H1 (cell line): ENCODE measurements around the gene CD44. TPM values are rescaled to one million over a fixed set of nuclear protein-coding genes. Genes with fewer than 3 reads are reported as not detected.

Source experiments
- CTCF ChIA-PET: fragments of 300-600 bp; sonication (Branson Sonifier 250); formaldehyde crosslinking; loops from one replicate; lab custom pipeline; 2021; ENCODE audit not compliant: partially characterized antibody; lab: Charles Lee
- POLR2A ChIA-PET: fragments of 300-600 bp; sonication (Branson Sonifier 250); formaldehyde crosslinking; loops from one replicate; lab custom pipeline; 2021; ENCODE audit warnings: inconsistent platforms; ENCODE audit not compliant: partially characterized antibody; lab: Charles Lee
- DNase-seq, 2 experiments: peaks; one replicate each; pipeline versions ENCODE4 v3.0.0 to v3.0.0-alpha.2; 2010 to 2022; ENCODE audit warnings: low spot score in 2 of 2, low read depth in 1 of 2, mixed read lengths in 1 of 2
- FAIRE-seq: peaks from 2 replicates; lab custom pipeline; 2011; peaks lifted over from hg19 to GRCh38; lab: Jason Lieb, UNC
- H2AFZ ChIP-seq: 2 replicates; pipeline ENCODE4 v1.8.1; 2012; ENCODE audit warnings: low read length, inconsistent platforms
- H2AK5ac ChIP-seq: 2 replicates; pipeline ENCODE4 v1.6.1; 2013; ENCODE audit warnings: low read depth, low read length
- H2BK120ac ChIP-seq: replicated peaks from 2 replicates; pipeline ENCODE3; 2013; ENCODE audit warnings: low read depth, low read length, inconsistent platforms
- H2BK12ac ChIP-seq: 2 replicates; pipeline ENCODE4 v1.6.1; 2013; ENCODE audit warnings: low read depth, low read length
- H2BK15ac ChIP-seq: 2 replicates; pipeline ENCODE4 v1.6.1; 2013; ENCODE audit warnings: low read length
- H2BK20ac ChIP-seq: 2 replicates; pipeline ENCODE4 v1.6.1; 2013; ENCODE audit warnings: low read length
- H2BK5ac ChIP-seq: 2 replicates; pipeline ENCODE4 v1.6.1; 2013; ENCODE audit warnings: low read depth, low read length
- H3K14ac ChIP-seq: 2 replicates; pipeline ENCODE4 v1.6.1; 2013; ENCODE audit warnings: inconsistent platforms; ENCODE audit not compliant: insufficient read length
- H3K18ac ChIP-seq: 2 replicates; pipeline ENCODE4 v1.6.1; 2013; ENCODE audit warnings: low read length; ENCODE audit errors: extremely low read depth
- H3K23ac ChIP-seq: 2 replicates; pipeline ENCODE4 v1.6.1; 2013; ENCODE audit warnings: inconsistent platforms; ENCODE audit not compliant: insufficient read length
- H3K23me2 ChIP-seq: 2 replicates; pipeline ENCODE4 v1.6.1; 2013; ENCODE audit warnings: low read depth, low read length
- H3K27ac ChIP-seq: 2 replicates; pipeline ENCODE4 v1.6.1; 2011; ENCODE audit warnings: low read depth, low read length, inconsistent platforms
- H3K27me3 ChIP-seq, 4 experiments: replicated peaks in 1 of 4; 1 replicate in 1 of 4; 2 replicates in 3 of 4; pipeline versions ENCODE4 v1.6.1 to v1.8.1; 2011 to 2013; ENCODE audit warnings: low read length in 3 of 4, mild to moderate bottlenecking in 3 of 4, inconsistent platforms in 2 of 4, mixed read lengths in 2 of 4, moderate library complexity in 1 of 4; ENCODE audit not compliant: control insufficient read depth in 3 of 4, insufficient read depth in 3 of 4; ENCODE audit errors: extremely low read depth in 1 of 4
- H3K36me3 ChIP-seq, 4 experiments: 2 replicates each; pipeline versions ENCODE4 v1.6.1 to v1.8.1; 2011 to 2013; ENCODE audit warnings: mild to moderate bottlenecking in 4 of 4, low read length in 3 of 4, moderate library complexity in 2 of 4, control low read depth in 1 of 4, inconsistent platforms in 1 of 4; ENCODE audit not compliant: insufficient read depth in 4 of 4, control insufficient read depth in 2 of 4
- H3K4ac ChIP-seq: replicated peaks from 2 replicates; pipeline ENCODE3; 2013; ENCODE audit warnings: low read length, low read depth, mixed read lengths, inconsistent platforms; ENCODE audit not compliant: insufficient read length
- H3K4me1 ChIP-seq, 4 experiments: replicated peaks in 1 of 4; 1 replicate in 1 of 4; 2 replicates in 3 of 4; pipeline versions ENCODE4 v1.6.1 to v1.8.1; 2011 to 2013; ENCODE audit warnings: low read length in 3 of 4, inconsistent platforms in 2 of 4, mixed read lengths in 1 of 4; ENCODE audit not compliant: insufficient read depth in 4 of 4, control insufficient read depth in 3 of 4
- H3K4me2 ChIP-seq, 2 experiments: 2 replicates each; pipeline versions ENCODE4 v1.6.1 to v1.8.1; 2011 to 2013; ENCODE audit warnings: low read depth in 2 of 2, low read length in 2 of 2, control low read depth in 1 of 2, inconsistent platforms in 1 of 2, mild to moderate bottlenecking in 1 of 2; ENCODE audit not compliant: insufficient read depth in 1 of 2
- H3K4me3 ChIP-seq, 4 experiments: fragments of 200-600, 300-600 bp in 1 of 4; sonication (generic), shearing (Covaris generic), sonication (Bioruptor Twin) in 1 of 4; 2 replicates each; pipeline versions ENCODE4 v1.5.1 to v1.8.1; 2011 to 2016; ENCODE audit warnings: low read length in 4 of 4, low read depth in 3 of 4, control low read depth in 2 of 4, inconsistent platforms in 2 of 4, mild to moderate bottlenecking in 2 of 4, mixed read lengths in 1 of 4, moderate library complexity in 1 of 4; ENCODE audit not compliant: insufficient read depth in 2 of 4; ENCODE audit errors: extremely low read depth in 1 of 4
- H3K56ac ChIP-seq: replicated peaks from 2 replicates; pipeline ENCODE3; 2013; ENCODE audit warnings: low read depth, mild to moderate bottlenecking, mixed read lengths, low read length, inconsistent platforms; ENCODE audit not compliant: insufficient read length
- H3K79me1 ChIP-seq: 2 replicates; pipeline ENCODE4 v1.6.1; 2013; ENCODE audit warnings: low read depth, low read length, control low read depth
- H3K79me2 ChIP-seq, 2 experiments: 2 replicates each; pipeline versions ENCODE4 v1.6.1 to v1.8.1; 2012 to 2013; ENCODE audit warnings: low read length in 2 of 2, mild to moderate bottlenecking in 2 of 2, inconsistent platforms in 1 of 2; ENCODE audit not compliant: insufficient read depth in 2 of 2, control insufficient read depth in 1 of 2
- H3K9ac ChIP-seq, 4 experiments: replicated peaks in 1 of 4; 1 replicate in 1 of 4; 2 replicates in 3 of 4; pipeline versions ENCODE4 v1.6.1 to v1.8.1; 2011 to 2013; ENCODE audit warnings: low read depth in 3 of 4, low read length in 3 of 4, control low read depth in 2 of 4, mild to moderate bottlenecking in 2 of 4, moderate library complexity in 2 of 4, inconsistent platforms in 1 of 4; ENCODE audit errors: extremely low read depth in 1 of 4
- H3K9me3 ChIP-seq, 2 experiments: 2 replicates each; pipeline versions ENCODE4 v1.6.1 to v1.8.1; 2012 to 2013; ENCODE audit warnings: mild to moderate bottlenecking in 2 of 2, moderate library complexity in 2 of 2, control low read depth in 1 of 2, inconsistent platforms in 1 of 2, low read depth in 1 of 2, low read length in 1 of 2, mixed read lengths in 1 of 2; ENCODE audit not compliant: insufficient read depth in 2 of 2
- H4K20me1 ChIP-seq, 2 experiments: replicated peaks in 1 of 2; 2 replicates each; pipeline versions ENCODE3 to v1.8.1; 2011 to 2013; ENCODE audit warnings: inconsistent platforms in 2 of 2, low read length in 2 of 2, mild to moderate bottlenecking in 1 of 2; ENCODE audit not compliant: insufficient read depth in 2 of 2, control insufficient read depth in 1 of 2
- H4K5ac ChIP-seq: 2 replicates; pipeline ENCODE4 v1.6.1; 2013; ENCODE audit warnings: low read length, low read depth, mixed read lengths, inconsistent platforms; ENCODE audit not compliant: insufficient read length
- H4K8ac ChIP-seq: 2 replicates; pipeline ENCODE4 v1.8.0; 2013; ENCODE audit warnings: mild to moderate bottlenecking, moderate library complexity, low read length, inconsistent platforms; ENCODE audit not compliant: insufficient read depth; ENCODE audit errors: extremely low read depth
- H4K91ac ChIP-seq: replicated peaks from 2 replicates; pipeline ENCODE3; 2013; ENCODE audit warnings: low read length, mixed read lengths, inconsistent platforms; ENCODE audit not compliant: insufficient read length
- BRCA1 ChIP-seq: IDR thresholded peaks from 2 replicates; pipeline ENCODE4 v1.6.1; 2012; ENCODE audit warnings: low read depth, low read length, improper control_type of control experiment
- HDAC2 ChIP-seq, 2 experiments: fragments of 300-600 bp in 1 of 2; sonication (generic) in 1 of 2; IDR thresholded peaks; 2 replicates each; pipeline ENCODE4 v1.6.1; 2011 to 2012; ENCODE audit warnings: low read depth in 2 of 2, low read length in 2 of 2, mild to moderate bottlenecking in 2 of 2, moderate library complexity in 2 of 2, borderline replicate concordance in 1 of 2, inconsistent platforms in 1 of 2
- JUN ChIP-seq: IDR thresholded peaks from 2 replicates; pipeline ENCODE4 v1.6.1; 2011; ENCODE audit warnings: low read depth, mild to moderate bottlenecking, improper control_type of control experiment, low read length
- PHF8 ChIP-seq: fragments of 200-600 bp; sonication (generic); conservative IDR thresholded peaks from 2 replicates; pipeline ENCODE4 v1.7.1; 2012; ENCODE audit warnings: low read depth, mild to moderate bottlenecking, inconsistent platforms, low read length, moderate library complexity
- SIN3A ChIP-seq, 2 experiments: IDR thresholded peaks in 1 of 2; conservative IDR thresholded peaks in 1 of 2; 2 replicates each; pipeline ENCODE4 v1.6.1; 2011 to 2012; ENCODE audit warnings: low read length in 2 of 2, improper control_type of control experiment in 1 of 2, low read depth in 1 of 2, mild to moderate bottlenecking in 1 of 2
- TBP ChIP-seq: IDR thresholded peaks from 2 replicates; pipeline ENCODE4 v1.6.1; 2011; ENCODE audit warnings: low read depth, low read length, improper control_type of control experiment
- WGBS, 2 experiments: shearing (Covaris generic) in 1 of 2; methylation state at CpG; one replicate each; pipeline versions ENCODE4 v1.1.6 to v1.1.7; 2013 to 2015; ENCODE audit warnings: low lambda C conversion rate in 2 of 2, mixed read lengths in 2 of 2, inconsistent platforms in 1 of 2, low coverage in 1 of 2, missing lambda C conversion rate in 1 of 2; ENCODE audit not compliant: insufficient replicate concordance in 2 of 2, insufficient coverage in 1 of 2, insufficient read length in 1 of 2; ENCODE audit errors: extremely low coverage in 1 of 2, missing lambda C conversion rate in 1 of 2; 5-methylcytosine and 5-hydroxymethylcytosine counted together
- polyA plus RNA-seq, 7 experiments: library from polyadenylated mRNA; depleted of rRNA in 3 of 7; stranded (reverse) in 5 of 7; unstranded in 2 of 7; fragments of >200 nt in 5 of 7; fragments of 200-250 nt in 2 of 7; gene quantifications; 1 replicate in 5 of 7; 2 replicates in 1 of 7; 4 replicates in 1 of 7; pipeline versions ENCODE4 v1.2.1 to v1.2.3, GENCODE V29; 2011 to 2013; ENCODE audit warnings: missing spikeins in 2 of 7, mixed read lengths in 2 of 7
- total RNA-seq: library from RNA; stranded (reverse); fragmentation: NEBNext Ultra II Directional; extraction: Animal tissue kit (Norgen Biotek cat#: 25700); gene quantifications from 2 replicates; pipeline ENCODE4 v1.2.1, GENCODE V29; 2021

The CD44 gene
- total and polyA plus RNA-seq, 2 of the 8 experiments (the other 6 are each of a cell fraction or from before 2014, with no cell fraction given), result 11.8 to 13.7 TPM

DNA sequence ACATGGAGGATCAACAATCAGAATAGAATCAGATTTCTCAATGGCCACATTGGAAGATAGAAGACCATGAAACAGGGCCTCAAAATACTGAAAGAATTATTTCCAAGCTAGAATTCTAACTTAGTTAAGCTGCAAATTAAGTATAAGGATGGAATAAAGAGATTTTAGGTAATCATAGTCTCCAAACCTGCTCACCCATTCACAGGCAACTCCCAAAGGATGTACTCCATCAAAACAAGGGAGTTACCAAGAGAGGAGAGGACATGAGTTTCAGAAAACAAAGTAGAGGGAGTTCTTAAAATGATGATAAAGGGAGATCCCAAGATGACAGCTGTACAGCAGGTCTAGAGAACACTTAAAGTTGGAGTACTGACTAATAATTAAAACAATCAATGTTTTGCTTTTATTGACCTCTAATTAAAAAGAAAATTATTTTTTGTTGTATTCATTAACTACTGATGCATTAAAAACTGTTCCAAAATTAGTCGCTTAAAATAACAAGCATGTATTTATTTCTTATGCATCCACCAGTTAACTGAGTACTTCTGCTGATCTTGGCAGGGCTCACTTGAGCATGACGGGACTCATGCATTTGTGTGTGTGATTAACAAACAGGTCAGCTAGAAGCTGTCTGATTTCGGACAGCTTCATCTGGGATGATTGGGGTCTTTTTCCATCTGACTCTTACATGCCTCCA lies 95.6 kb downstream of the CD44 start:
- no peak overlapping the region for H3K4ac ChIP-seq
- no peaks in the 10 kb centered on the region; a peak in 1 of 7 replicates for H3K27me3 ChIP-seq
- H2BK15ac ChIP-seq, result no peak overlapping the region
- H2BK12ac ChIP-seq, result no peak overlapping the region
- H3K9me3 ChIP-seq, result no peaks in the 10 kb centered on the region
- no peak for DNase-seq
- H3K4me3 ChIP-seq, result no peak overlapping the region
- ChIA-PET POLR2A (no interaction called here), CTCF (interaction anchor here (0.7 to 1.6 kb wide), 3 partner anchors 11 kb away, joined by 3 read pairs; no protein-coding TSS in a partner anchor)
- no peak overlapping the region for H3K4me2 ChIP-seq
- H3K23me2 ChIP-seq, result no peaks in the 10 kb centered on the region
- no peaks in the 10 kb centered on the region for H3K36me3 ChIP-seq
- no peak overlapping the region for H2BK20ac ChIP-seq
- H3K14ac ChIP-seq, result no peak overlapping the region
- no peaks in the 10 kb centered on the region for H4K20me1 ChIP-seq
- H2BK5ac ChIP-seq, result no peak overlapping the region
- H4K8ac ChIP-seq, result no peak overlapping the region
- no peak overlapping the region for H2BK120ac ChIP-seq
- H3K79me1 ChIP-seq, result no peaks in the 10 kb centered on the region
- H2AK5ac ChIP-seq, result no peak overlapping the region
- H3K79me2 ChIP-seq, result no peaks in the 10 kb centered on the region
- H4K91ac ChIP-seq, result no peak overlapping the region
- WGBS, 2 experiments, result 94% methylated on average over 3 of the region's 3 CpGs; no CpG with 5 or more reads in 1 of the 2 experiments
- no peak overlapping the region for H3K56ac ChIP-seq
- H3K9ac ChIP-seq, result no peak overlapping the region
- TF ChIP-seq TBP (no peak), JUN (no peak), HDAC2 (IDR thresholded peaks at IDR 0.05; ENCODE audit: borderline replicate concordance in 1 of 2, low read depth in 2 of 2, low read length in 2 of 2) (no peak), SIN3A (conservative IDR thresholded peaks at IDR 0.05 in 1 of 2, IDR thresholded peaks at IDR 0.05 in 1 of 2; ENCODE audit: low read depth in 1 of 2, low read length in 2 of 2) (no peak), PHF8 (no peak), BRCA1 (no peak)
- no peak overlapping the region for H4K5ac ChIP-seq
- no peak overlapping the region for H3K18ac ChIP-seq
- peaks cover 0 to 2% (median 2%) of the 10 kb centered on the region in 4 experiments; a peak in 4 of 7 replicates for H3K4me1 ChIP-seq
- no peak overlapping the region for H2AFZ ChIP-seq
- no peak overlapping the region for H3K23ac ChIP-seq
- no peak for FAIRE-seq
- H3K27ac ChIP-seq, result no peak overlapping the region
